Upper lobe of left lung (tissue), 6 donors: ENCODE results near the gene CPNE7. TPM values are rescaled to one million over a fixed set of nuclear protein-coding genes. Genes with fewer than 3 reads are reported as not detected.

Source experiments
- ATAC-seq, 2 donors: fragments of 200-7000 bp; cut with Tn5 transposase; one replicate each; pipeline ENCODE4 v1.9.1; 2022; ENCODE audit warnings: mild to moderate bottlenecking in 2 of 2, moderate library complexity in 2 of 2; ENCODE audit not compliant: low FRiP score in 2 of 2
- DNase-seq, 2 donors: peaks; one replicate each; pipeline ENCODE4 v3.0.0-alpha.2; 2019 to 2020
- H3K27ac ChIP-seq, 4 donors: fragments of 200-600 bp; sonication (generic); one replicate each; pipeline ENCODE4 v1.5.1; 2016 to 2019
- H3K27me3 ChIP-seq, 4 donors: fragments of 200-600 bp; sonication (generic); one replicate each; pipeline ENCODE4 v1.5.1; 2017 to 2019
- H3K36me3 ChIP-seq, 4 donors: fragments of 200-600 bp; sonication (generic); one replicate each; pipeline ENCODE4 v1.5.1; 2016 to 2019
- H3K4me1 ChIP-seq, 4 donors: fragments of 200-600 bp; sonication (generic); one replicate each; pipeline ENCODE4 v1.5.1; 2018 to 2019
- H3K4me3 ChIP-seq, 4 donors: fragments of 200-600 bp; sonication (generic); one replicate each; pipeline ENCODE4 v1.5.1; 2017 to 2019; ENCODE audit warnings: mild to moderate bottlenecking in 2 of 4, moderate library complexity in 1 of 4
- H3K9me3 ChIP-seq, 4 donors: fragments of 200-600 bp; sonication (generic); one replicate each; pipeline ENCODE4 v1.5.1; 2018 to 2019
- CTCF ChIP-seq, 6 experiments: fragments of 450-650 bp in 4 of 6; fragments of 200-600 bp in 2 of 6; sonication (generic) in 2 of 6; IDR thresholded peaks; one replicate each; pipeline ENCODE4 v1.5.1; 2016 to 2019; ENCODE audit warnings: antibody characterized with exemption in 6 of 6
- EP300 ChIP-seq, 4 donors: sonication (generic); formaldehyde crosslinking; IDR thresholded peaks; one replicate each; pipeline ENCODE4 v1.5.1; 2017; ENCODE audit warnings: antibody characterized with exemption in 4 of 4, control low read depth in 2 of 4
- POLR2A ChIP-seq, 4 donors: fragments of 450-650 bp; IDR thresholded peaks; one replicate each; pipeline ENCODE4 v1.5.1; 2016 to 2017; ENCODE audit warnings: antibody characterized with exemption in 4 of 4, mild to moderate bottlenecking in 2 of 4
- POLR2AphosphoS5 ChIP-seq, 2 donors: sonication (generic); formaldehyde crosslinking; IDR thresholded peaks; one replicate each; pipeline ENCODE4 v1.5.1; 2017; ENCODE audit warnings: antibody characterized with exemption in 2 of 2
- WGBS, 2 donors: methylation state at CpG; one replicate each; pipeline ENCODE4 v1.1.5; 2017 to 2018; 5-methylcytosine and 5-hydroxymethylcytosine counted together
- total RNA-seq, 6 donors: library from RNA; depleted of rRNA in 4 of 6; stranded (reverse); fragments of >200 nt in 4 of 6; gene quantifications; one replicate each; pipeline versions ENCODE4 v1.1.0 to v1.2.1, GENCODE V29; 2016 to 2021
- donor health status: DM: no; HTN: no; CAD: no; lungs with moderate emphysema.
- donor health status: DM: no; HTN: yes; CAD: no; lungs with severe emphysema.

The CPNE7 gene
- total RNA-seq, 6 donors from 2014 or later = 1.4 to 14.7 (median 3.6) TPM; not detected in 2

- H3K4me3 ChIP-seq = no peak overlapping the region
- DNase-seq (no peak), ATAC-seq (no peak)
- peaks cover 32 to 88% (median 73%) of the 10 kb centered on the region in 4 donors for H3K36me3 ChIP-seq
- WGBS, 2 donors = 95 to 96% methylated on average over 20 of the region's 20 CpGs
- no peaks in the 10 kb centered on the region for H3K9me3 ChIP-seq
- TF ChIP-seq POLR2A (IDR thresholded peaks at IDR 0.05) = no peak
- TF ChIP-seq EP300 (IDR thresholded peaks at IDR 0.05) = no peak
- no peak for TF ChIP-seq CTCF (IDR thresholded peaks at IDR 0.05)
- no peak for TF ChIP-seq POLR2AphosphoS5 (IDR thresholded peaks at IDR 0.05)
- peaks cover 0 to 6% (median 3%) of the 10 kb centered on the region in 4 donors for H3K4me1 ChIP-seq
- H3K27me3 ChIP-seq = no peaks in the 10 kb centered on the region
- no peak overlapping the region for H3K27ac ChIP-seq
These were observed 27.7 kb upstream of the CPNE7 start for GRCh38 chr16:89547860-89548259.

GRCh38 chr16:89548344-89549006 lies 27.1 kb upstream of the CPNE7 start:
- ATAC-seq = no peak
- H3K27ac ChIP-seq = no peak overlapping the region
- H3K9me3 ChIP-seq = no peaks in the 10 kb centered on the region
- no peak for TF ChIP-seq CTCF (IDR thresholded peaks at IDR 0.05)
- TF ChIP-seq POLR2A (IDR thresholded peaks at IDR 0.05) = no peak
- no peak for TF ChIP-seq POLR2AphosphoS5 (IDR thresholded peaks at IDR 0.05)
- no peak for TF ChIP-seq EP300 (IDR thresholded peaks at IDR 0.05)
- H3K36me3 ChIP-seq = peaks cover 32 to 94% (median 78%) of the 10 kb centered on the region in 4 donors
- no peak overlapping the region for H3K4me3 ChIP-seq
- no peak for DNase-seq
- peaks cover 0 to 6% (median 3%) of the 10 kb centered on the region in 4 donors for H3K4me1 ChIP-seq
- 87 to 93% methylated on average over 21 to 28 of the region's 28 CpGs for WGBS, 2 donors
- H3K27me3 ChIP-seq = no peaks in the 10 kb centered on the region

- peaks cover 32 to 99% (median 81%) of the 10 kb centered on the region in 4 donors for H3K36me3 ChIP-seq
- WGBS, 2 donors = 83 to 95% methylated on average over 10 of the region's 10 CpGs
- no peak for ATAC-seq
These were observed 26.4 kb upstream of the CPNE7 start for GRCh38 chr16:89549007-89549700.

GRCh38 chr16:89550421-89551007 lies 25.0 kb upstream of the CPNE7 start:
- Histone ChIP-seq H3K27ac (no peak overlapping the region), H3K9me3 (no peaks in the 10 kb centered on the region), H3K4me3 (no peak overlapping the region), H3K4me1 (peaks cover 0 to 3% (median under 1%) of the 10 kb centered on the region in 4 donors), H3K36me3 (peaks cover 27 to 99% (median 80%) of the 10 kb centered on the region in 4 donors), H3K27me3 (no peaks in the 10 kb centered on the region)
- ATAC-seq = no peak
- WGBS, 2 donors = 95 to 97% methylated on average over 18 to 22 of the region's 22 CpGs
- TF ChIP-seq POLR2AphosphoS5 (IDR thresholded peaks at IDR 0.05) (no peak), EP300 (IDR thresholded peaks at IDR 0.05) (no peak)
- DNase-seq = no peak

More at GRCh38 chr16:89549007-89549700, 26.4 kb upstream of the CPNE7 start:
- no peak for TF ChIP-seq POLR2AphosphoS5 (IDR thresholded peaks at IDR 0.05)
- no peak for TF ChIP-seq EP300 (IDR thresholded peaks at IDR 0.05)
- no peaks in the 10 kb centered on the region for H3K27me3 ChIP-seq
- no peak overlapping the region for H3K27ac ChIP-seq
- no peak for DNase-seq
- no peak overlapping the region for H3K4me3 ChIP-seq
- H3K4me1 ChIP-seq = peaks cover 0 to 6% (median 3%) of the 10 kb centered on the region in 4 donors
- no peaks in the 10 kb centered on the region for H3K9me3 ChIP-seq

GRCh38 chr16:89552329-89552728 lies 23.2 kb upstream of the CPNE7 start:
- 95 to 98% methylated on average over 22 of the region's 22 CpGs for WGBS, 2 donors
- DNase-seq (no peak), ATAC-seq (no peak)
- no peaks in the 10 kb centered on the region for H3K27me3 ChIP-seq
- H3K4me3 ChIP-seq = no peak overlapping the region
- no peaks in the 10 kb centered on the region for H3K9me3 ChIP-seq
- peaks cover 27 to 99% (median 77%) of the 10 kb centered on the region in 4 donors for H3K36me3 ChIP-seq
- no peak overlapping the region for H3K27ac ChIP-seq
- no peak for TF ChIP-seq EP300 (IDR thresholded peaks at IDR 0.05)
- TF ChIP-seq POLR2AphosphoS5 (IDR thresholded peaks at IDR 0.05) = no peak
- H3K4me1 ChIP-seq = peaks cover 0 to 3% (median 1%) of the 10 kb centered on the region in 4 donors

- H3K36me3 ChIP-seq = peaks cover 24 to 93% (median 72%) of the 10 kb centered on the region in 4 donors
- WGBS, 2 donors = 96 to 99% methylated on average over 13 of the region's 13 CpGs
- H3K4me3 ChIP-seq = no peak overlapping the region
- H3K9me3 ChIP-seq = no peaks in the 10 kb centered on the region
- H3K27me3 ChIP-seq = no peaks in the 10 kb centered on the region
- H3K27ac ChIP-seq = no peak overlapping the region
- ATAC-seq (no peak), DNase-seq (no peak)
- TF ChIP-seq CTCF (IDR thresholded peaks at IDR 0.05) (no peak), POLR2AphosphoS5 (IDR thresholded peaks at IDR 0.05) (no peak), EP300 (IDR thresholded peaks at IDR 0.05) (no peak)
- peaks cover 0 to 7% (median 3%) of the 10 kb centered on the region in 4 donors for H3K4me1 ChIP-seq
These were observed 22.6 kb upstream of the CPNE7 start for GRCh38 chr16:89552913-89553312.
